ENCODE data around the gene CXCR6. TPM values are rescaled to one million over a fixed set of nuclear protein-coding genes. Genes with fewer than 3 reads are reported as not detected.

CXCR6 gene
- total and polyA plus RNA-seq, 2 of the 8 experiments (the other 6 are each of a cell fraction or from before 2014, with no cell fraction given) = not detected

- no peaks in the 10 kb centered on the region for H3K23me2 ChIP-seq (ENCODE audit: low read depth, low read length)
- H3K4me2 ChIP-seq (ENCODE audit: insufficient read depth in 1 of 2, low read depth in 2 of 2, low read length in 2 of 2) = no peak overlapping the region
- ChIA-PET CTCF (ENCODE audit: partially characterized antibody) (interaction anchor here (0.7 to 7.8 kb wide), 12 partner anchors 9 to 246 kb away, joined by 3 to 54 read pairs (median 8); no protein-coding TSS in a partner anchor), POLR2A (ENCODE audit: partially characterized antibody) (interaction anchor here (1.3 kb wide), 1 partner anchor 82 kb away, joined by 3 read pairs; no protein-coding TSS in a partner anchor)
- H2BK5ac ChIP-seq (ENCODE audit: low read depth, low read length) = no peak overlapping the region
- no peak for FAIRE-seq
- no peak overlapping the region for H3K14ac ChIP-seq (ENCODE audit: insufficient read length)
- no peak overlapping the region; the same call in 1 of the 2 replicates for H2BK12ac ChIP-seq (ENCODE audit: low read depth, low read length)
- H3K4ac ChIP-seq (replicated peaks; ENCODE audit: insufficient read length, low read depth, low read length) = no peak overlapping the region
- no peak overlapping the region for H4K5ac ChIP-seq (ENCODE audit: insufficient read length, low read depth, low read length)
- H4K91ac ChIP-seq (replicated peaks; ENCODE audit: insufficient read length, low read length) = no peak overlapping the region
- H3K36me3 ChIP-seq (ENCODE audit: control insufficient read depth in 2 of 4, insufficient read depth in 4 of 4, low read length in 3 of 4) = peaks cover 0 to 8% (median 4%) of the 10 kb centered on the region in 4 experiments; a peak in 4 of 8 replicates
- no peaks in the 10 kb centered on the region for H3K27me3 ChIP-seq (replicated peaks in 1 of 4; ENCODE audit: control insufficient read depth in 3 of 4, extremely low read depth in 1 of 4, insufficient read depth in 3 of 4, low read length in 3 of 4)
- H3K18ac ChIP-seq (ENCODE audit: extremely low read depth, low read length) = no peak overlapping the region
- WGBS, 2 experiments (ENCODE audit: extremely low coverage in 1 of 2, insufficient coverage in 1 of 2, insufficient read length in 1 of 2, insufficient replicate concordance in 2 of 2, low coverage in 1 of 2, low lambda C conversion rate in 2 of 2, missing lambda C conversion rate in 1 of 2) = 90% methylated on average over 7 of the region's 7 CpGs; no CpG with 5 or more reads in 1 of the 2 experiments
- no peak overlapping the region for H3K56ac ChIP-seq (replicated peaks; ENCODE audit: insufficient read length, low read depth, low read length)
- H3K79me1 ChIP-seq (ENCODE audit: low read depth, low read length) = no peaks in the 10 kb centered on the region
- no peaks in the 10 kb centered on the region for H3K9me3 ChIP-seq (ENCODE audit: insufficient read depth in 2 of 2, low read depth in 1 of 2, low read length in 1 of 2)
- no peak overlapping the region for H3K27ac ChIP-seq (ENCODE audit: low read depth, low read length)
- H4K20me1 ChIP-seq (replicated peaks in 1 of 2; ENCODE audit: control insufficient read depth in 1 of 2, insufficient read depth in 2 of 2, low read length in 2 of 2) = peaks cover 1 to 4% of the 10 kb centered on the region in 2 experiments
- no peak overlapping the region for H3K4me3 ChIP-seq (ENCODE audit: extremely low read depth in 1 of 4, insufficient read depth in 2 of 4, low read depth in 3 of 4, low read length in 4 of 4)
- H2BK15ac ChIP-seq (ENCODE audit: low read length) = no peak overlapping the region
- DNase-seq (ENCODE audit: low read depth in 1 of 2, low spot score in 2 of 2) = no peak
- no peak overlapping the region for H2BK120ac ChIP-seq (replicated peaks; ENCODE audit: low read depth, low read length)
- no peak overlapping the region for H2AK5ac ChIP-seq (ENCODE audit: low read depth, low read length)
- H2AFZ ChIP-seq (ENCODE audit: low read length) = no peak overlapping the region
- no peaks in the 10 kb centered on the region for H3K79me2 ChIP-seq (ENCODE audit: control insufficient read depth in 1 of 2, insufficient read depth in 2 of 2, low read length in 2 of 2)
- H3K23ac ChIP-seq (ENCODE audit: insufficient read length) = no peak overlapping the region
- H3K9ac ChIP-seq (replicated peaks in 1 of 4; ENCODE audit: extremely low read depth in 1 of 4, low read depth in 3 of 4, low read length in 3 of 4) = no peak overlapping the region
- 0 out of 2 replicates have a peak overlapping the region, but pooled peaks have one; percentile 6 for H4K8ac ChIP-seq (ENCODE audit: extremely low read depth, insufficient read depth, low read length)
- H3K4me1 ChIP-seq (replicated peaks in 1 of 4; ENCODE audit: control insufficient read depth in 3 of 4, insufficient read depth in 4 of 4, low read length in 3 of 4) = peaks cover 0 to 2% (median under 1%) of the 10 kb centered on the region in 4 experiments; a peak in 2 of 7 replicates
- no peak overlapping the region for H2BK20ac ChIP-seq (ENCODE audit: low read length)
- peak; percentile 64; the same call in 1 of the 2 replicates for TF ChIP-seq TEAD4 (IDR thresholded peaks at IDR 0.05; ENCODE audit: low read depth, low read length)
- TF ChIP-seq SRF (IDR thresholded peaks at IDR 0.05; ENCODE audit: low read depth, low read length) = no peak
Measured at GRCh38 chr3:45940004-45940780, 3.1 kb upstream of the CXCR6 start.
